Stimulated activated CD4-positive, alpha-beta T cell treated with anti-CD3 and anti-CD28 coated beads, TNF-alpha, amount 100 ng/mL, for 24 hours (primary cell): Measurements from ENCODE around the gene FER.
"Not testable (repeated sequence)": the region's sequence is repeated elsewhere in the genome, so short reads cannot be mapped to it uniquely, and the experiment has no call there.

Source experiments
- DNase-seq, 3 experiments: peaks; one replicate each; pipeline ENCODE4 v3.0.0-alpha.2; 2020; ENCODE audit warnings: low read depth in 3 of 3

Gene FER

GRCh38 chr5:109121225-109121624, 373.5 kb downstream of the FER start:
- DNase-seq, result no peak

- DNase-seq, result no peak
Measured at GRCh38 chr5:109125755-109126429, 378.2 kb downstream of the FER start.

DNA sequence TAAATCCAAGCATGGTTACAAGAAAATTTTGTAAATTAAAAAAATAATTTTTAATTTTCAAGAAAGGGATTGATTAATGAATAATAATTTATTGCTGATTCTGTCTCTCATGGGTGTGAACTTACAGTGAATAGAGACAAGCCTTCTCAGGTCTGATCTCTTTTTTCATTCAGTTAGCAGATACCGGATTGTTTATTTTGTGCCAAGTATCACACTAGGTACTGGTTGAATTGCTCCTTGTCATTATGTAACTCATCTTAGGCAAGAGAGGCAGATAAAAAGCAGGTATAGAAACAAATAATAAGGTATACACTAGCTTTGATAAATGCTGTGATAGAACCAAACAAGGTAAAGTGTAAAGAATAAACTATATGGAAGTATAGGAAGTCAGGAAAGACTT, 378.8 kb downstream of the FER start:
- no peak for DNase-seq

GRCh38 chr5:109136906-109137305, 389.2 kb downstream of the FER start:
- DNase-seq, result no peak

DNA sequence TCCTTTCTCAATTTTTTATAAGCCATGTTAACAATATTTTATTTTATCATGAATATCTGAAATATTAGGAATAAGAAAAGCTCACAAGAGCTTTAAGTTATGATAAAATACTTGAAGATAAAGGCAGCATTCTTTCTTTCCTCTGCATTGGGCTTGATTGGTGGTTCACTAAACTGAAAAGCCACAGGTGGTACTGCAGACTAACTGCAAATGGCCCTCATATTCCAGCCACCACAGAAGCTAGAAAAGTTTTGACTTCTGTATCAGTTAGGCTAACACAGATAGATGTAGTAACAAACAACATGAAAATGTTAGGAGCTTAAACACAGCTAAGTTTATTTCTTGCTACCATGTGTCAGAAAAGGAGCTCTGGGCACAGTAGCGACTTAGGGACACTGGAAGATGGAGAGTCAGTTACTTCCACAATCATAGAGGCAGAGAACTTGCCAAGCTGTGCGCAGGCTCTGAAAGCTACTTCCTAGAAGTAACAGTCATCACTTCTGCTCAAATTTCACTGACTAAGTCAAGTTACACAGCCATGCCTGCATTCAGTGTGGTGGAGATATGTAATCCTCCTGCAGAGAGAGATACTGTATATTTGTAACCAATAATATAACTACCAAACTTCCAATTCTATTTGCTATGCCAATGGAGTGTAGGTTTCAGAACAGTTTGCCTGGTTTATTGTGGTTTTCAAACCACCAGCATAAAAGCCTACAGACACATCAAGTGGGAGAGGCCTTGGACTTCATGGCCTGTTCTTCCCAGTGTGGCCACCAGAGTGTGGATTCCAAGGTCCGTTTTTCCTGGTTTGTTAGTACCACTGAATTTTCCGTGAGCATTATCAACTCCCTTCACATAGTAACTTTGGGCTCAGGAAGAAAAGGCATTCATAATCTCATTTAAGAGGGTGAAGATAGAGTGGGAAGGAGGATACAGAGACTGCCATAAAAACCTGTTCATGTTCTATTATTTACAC, 393.8 kb downstream of the FER start:
- DNase-seq, result no peak

DNA sequence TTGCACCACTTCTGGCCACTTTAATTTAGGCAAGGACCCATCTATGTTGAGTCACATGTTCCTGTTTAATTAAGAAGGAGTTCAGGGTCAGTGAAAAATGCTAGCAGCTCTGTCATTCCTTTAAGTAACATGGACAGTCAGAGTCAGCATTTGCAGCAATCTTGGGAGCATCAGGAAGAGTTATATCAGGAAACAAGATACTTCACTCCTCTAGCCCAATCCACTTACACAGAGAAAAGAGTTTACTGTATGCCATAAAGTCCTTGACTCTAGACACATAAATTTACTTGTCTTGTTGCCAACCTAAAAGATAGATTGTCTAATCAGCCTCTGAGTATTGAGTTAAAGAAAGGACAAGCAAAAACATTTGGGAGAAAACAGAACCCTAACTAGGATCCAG, 395.3 kb downstream of the FER start:
- DNase-seq, result no peak

DNA sequence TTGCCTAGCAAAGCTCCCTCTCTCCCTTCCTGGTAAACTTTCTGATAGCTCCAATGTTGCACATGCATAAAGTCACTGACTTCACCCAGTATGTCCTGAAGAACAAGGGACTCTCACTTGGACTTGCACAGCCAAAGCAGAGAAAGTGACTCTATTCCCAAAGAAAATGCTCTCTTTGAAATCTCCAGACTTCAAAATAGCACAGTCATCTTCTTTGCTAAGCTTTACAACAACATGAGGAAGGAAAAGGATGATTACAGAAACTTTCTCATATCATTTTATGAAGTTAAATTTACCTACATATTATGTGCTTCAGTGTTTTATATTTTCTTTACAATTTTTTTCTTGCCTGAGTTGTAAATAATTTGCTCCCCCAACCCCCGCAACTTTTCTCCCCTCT, 397.4 kb downstream of the FER start:
- DNase-seq, result no peak

GRCh38 chr5:109146591-109146990, 398.9 kb downstream of the FER start:
- no peak for DNase-seq

DNA sequence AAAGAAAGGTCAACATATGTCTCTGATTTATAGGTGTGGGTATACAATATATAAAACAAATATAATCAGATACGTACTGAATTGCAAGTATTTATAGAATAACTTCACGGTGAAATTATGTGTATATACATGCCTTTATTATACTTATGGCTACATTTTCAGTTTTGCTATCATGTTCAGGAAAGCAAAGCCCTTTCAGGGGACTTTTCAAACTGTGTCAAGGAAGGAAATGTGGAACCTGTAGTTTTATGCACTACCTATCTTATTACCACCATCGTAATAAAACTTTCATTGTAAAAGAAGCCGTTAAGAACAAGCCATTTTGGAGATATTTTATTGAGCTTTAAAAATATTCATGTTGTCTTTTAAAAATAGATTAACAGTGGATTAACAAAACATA, 404.9 kb downstream of the FER start:
- DNase-seq, result no peak

DNA sequence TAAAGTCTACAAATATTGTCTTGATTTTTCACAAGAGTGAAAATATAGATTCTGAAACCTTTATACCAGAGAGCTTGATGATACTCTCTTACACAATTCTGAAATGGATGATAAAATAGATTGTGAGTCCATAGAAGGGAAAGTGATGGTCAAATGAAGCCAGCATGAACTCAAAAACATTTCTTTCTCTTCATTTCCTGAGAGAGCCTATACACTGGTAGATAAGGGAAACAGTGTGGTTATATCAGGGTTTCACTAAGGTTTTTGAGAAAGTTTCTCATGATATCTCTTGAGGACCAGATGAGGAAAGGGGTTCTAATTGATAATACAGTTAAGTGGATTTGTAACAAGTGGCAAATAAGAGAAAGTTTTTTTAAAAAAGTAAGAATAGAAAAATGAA, 407.9 kb downstream of the FER start:
- no peak for DNase-seq

DNA sequence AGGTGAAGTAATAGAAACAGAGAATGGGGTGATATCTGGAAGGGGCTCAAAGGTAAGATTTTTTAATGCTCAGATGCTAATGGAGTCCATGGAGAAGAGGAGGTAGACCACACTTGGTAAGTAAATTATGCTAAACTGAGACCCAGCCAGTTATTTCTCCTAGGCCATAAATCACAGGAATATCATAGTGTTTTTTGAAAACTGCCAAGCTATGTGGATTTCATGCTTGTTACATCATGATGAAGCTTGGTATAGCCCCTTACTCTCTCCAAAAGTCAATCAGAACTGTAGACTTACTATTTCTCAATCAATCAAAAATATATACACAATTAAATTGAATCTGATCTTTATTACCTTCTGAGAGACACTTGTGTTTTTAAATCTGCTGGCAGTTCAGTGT, 409.2 kb downstream of the FER start:
- DNase-seq, result no peak

DNA sequence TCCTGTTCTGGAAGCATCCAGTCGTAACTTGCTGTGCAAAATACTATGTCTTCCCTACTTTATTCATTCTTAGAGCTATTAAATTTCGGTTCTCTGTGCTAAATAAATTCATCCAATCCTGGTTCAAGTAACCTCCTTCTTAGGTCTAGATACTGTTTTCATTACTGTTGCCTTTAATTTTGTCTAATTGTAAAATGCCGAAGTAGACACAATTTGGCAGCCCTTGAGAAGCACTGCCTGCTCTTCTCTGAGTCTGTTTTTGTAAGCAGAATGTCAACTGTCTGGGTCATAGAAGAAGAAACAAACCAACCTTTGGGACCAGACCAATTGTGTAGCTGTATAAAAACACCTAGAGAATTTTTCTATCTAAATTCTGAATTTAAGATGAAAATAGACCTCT, 412.8 kb downstream of the FER start:
- no peak for DNase-seq

- DNase-seq, result no peak
Measured at GRCh38 chr5:109161914-109162683, 414.4 kb downstream of the FER start.

DNA sequence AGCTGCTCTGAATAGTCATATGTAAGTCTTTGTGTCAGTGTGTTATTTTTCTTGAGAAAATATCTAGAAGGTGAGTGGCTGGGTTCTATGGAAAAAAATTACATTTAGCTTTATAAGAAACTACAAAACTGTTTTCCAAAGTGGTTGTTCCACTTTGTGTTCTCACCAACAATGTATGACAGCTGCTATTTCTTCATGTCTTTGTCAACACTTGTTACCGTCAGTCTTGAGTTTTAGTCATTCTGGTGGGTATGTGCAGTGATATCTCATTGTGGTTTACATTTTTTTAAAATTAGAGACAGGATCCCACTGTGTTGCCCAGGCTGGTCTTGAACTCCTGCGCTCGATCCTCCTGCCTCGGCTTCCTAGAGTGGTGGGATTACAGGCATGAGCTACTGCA, 415.6 kb downstream of the FER start:
- DNase-seq, result no peak

DNA sequence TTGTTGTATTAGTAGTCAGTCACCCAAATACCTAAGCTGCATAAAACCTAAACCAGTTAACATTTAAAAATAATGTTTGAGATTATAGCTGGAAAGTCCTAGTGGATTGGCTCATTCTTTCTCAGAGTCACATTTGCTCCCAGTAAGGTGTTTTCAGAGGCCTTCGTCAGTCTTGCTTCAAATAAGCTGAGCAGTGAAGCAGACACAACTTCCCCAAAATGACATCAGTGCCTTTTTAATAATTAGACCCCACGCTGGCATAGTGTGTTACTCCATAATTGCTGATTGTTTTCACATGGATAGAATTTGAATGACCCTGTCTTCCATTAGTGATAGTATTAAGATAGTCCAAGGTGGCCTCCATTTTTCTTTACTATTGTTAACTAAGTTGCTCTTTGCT, 416.3 kb downstream of the FER start:
- DNase-seq, result no peak

- DNase-seq, result no peak
Measured at GRCh38 chr5:109167586-109167985, 419.9 kb downstream of the FER start.

GRCh38 chr5:109168151-109168550, 420.5 kb downstream of the FER start:
- no peak for DNase-seq

GRCh38 chr5:109170629-109171350, 423.1 kb downstream of the FER start:
- DNase-seq, result no peak

DNA sequence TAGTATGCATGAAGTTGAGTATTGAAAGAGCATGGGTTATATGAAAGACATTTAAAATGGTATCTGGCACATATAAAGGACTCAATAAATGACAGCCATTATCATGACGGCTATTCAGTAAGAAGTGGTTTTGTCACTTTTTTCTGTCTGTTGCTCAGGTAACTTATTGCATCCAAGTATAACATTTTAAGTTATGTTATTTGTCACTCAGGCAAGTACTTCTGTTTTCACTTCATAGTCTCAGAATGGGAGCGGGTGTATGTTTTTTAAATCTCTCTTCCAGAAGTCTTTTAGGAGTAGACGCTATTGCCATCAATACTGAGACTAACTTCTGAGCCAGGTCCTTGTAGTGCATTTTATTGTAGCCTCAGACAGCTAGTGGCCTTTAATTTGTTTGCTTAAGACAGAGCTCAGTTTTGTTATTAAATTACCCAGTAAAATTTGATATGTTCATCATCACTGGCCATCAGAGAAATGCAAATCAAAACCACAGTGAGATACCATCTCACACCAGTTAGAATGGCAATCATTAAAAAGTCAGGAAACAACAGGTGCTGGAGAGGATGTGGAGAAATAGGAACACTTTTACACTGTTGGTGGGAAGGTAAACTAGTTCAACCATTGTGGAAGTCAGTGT, 423.9 kb downstream of the FER start:
- DNase-seq, result not testable (repeated sequence)

- no peak for DNase-seq
Measured at GRCh38 chr5:109173036-109173794, 425.5 kb downstream of the FER start.
